Measurements from ENCODE around the gene TBC1D1.
A peak's percentile ranks its signal among the peaks of the same experiment; 100 is the strongest.

The TBC1D1 gene

DNA sequence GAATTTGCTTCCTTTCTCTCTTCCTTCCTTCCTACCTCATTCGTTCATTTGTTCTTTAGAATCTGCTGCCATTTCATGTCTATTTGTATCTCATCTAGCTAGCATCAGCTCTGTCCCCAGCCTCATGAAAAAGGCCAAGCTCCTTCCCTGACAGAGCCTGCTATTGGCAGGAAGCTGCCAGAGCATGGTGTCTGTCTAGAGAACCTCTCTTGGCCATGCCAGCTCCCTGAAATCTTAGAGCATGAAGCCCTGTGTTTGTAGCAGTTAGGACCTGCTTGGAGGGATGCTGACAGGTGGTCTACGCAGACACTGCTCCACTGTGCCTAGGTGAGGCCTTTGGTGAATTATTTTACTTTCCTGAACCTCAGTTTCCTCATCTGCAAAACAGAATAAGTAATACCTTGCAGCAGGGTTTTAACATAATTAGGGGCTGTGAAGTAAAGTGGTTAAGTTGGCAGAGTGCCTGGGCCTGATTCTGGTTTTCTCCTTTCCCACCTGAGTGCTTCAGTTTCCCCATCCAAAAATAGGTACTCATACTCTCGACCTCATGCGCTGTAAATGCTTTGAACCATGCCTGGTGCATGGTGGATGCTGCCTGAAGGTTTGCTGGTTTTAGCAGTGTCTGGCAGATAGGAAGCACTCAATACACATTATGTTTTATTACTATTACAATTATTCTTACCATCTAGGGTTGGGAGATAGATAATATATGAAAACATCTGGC, 74.0 kb downstream of the TBC1D1 start:
- no peaks in the 10 kb centered on the region for H3K36me3 ChIP-seq (ENCODE audit: control insufficient read depth, insufficient read depth, low read length)
- no peak overlapping the region for H3K27ac ChIP-seq
- TF ChIP-seq, protein P1, sequence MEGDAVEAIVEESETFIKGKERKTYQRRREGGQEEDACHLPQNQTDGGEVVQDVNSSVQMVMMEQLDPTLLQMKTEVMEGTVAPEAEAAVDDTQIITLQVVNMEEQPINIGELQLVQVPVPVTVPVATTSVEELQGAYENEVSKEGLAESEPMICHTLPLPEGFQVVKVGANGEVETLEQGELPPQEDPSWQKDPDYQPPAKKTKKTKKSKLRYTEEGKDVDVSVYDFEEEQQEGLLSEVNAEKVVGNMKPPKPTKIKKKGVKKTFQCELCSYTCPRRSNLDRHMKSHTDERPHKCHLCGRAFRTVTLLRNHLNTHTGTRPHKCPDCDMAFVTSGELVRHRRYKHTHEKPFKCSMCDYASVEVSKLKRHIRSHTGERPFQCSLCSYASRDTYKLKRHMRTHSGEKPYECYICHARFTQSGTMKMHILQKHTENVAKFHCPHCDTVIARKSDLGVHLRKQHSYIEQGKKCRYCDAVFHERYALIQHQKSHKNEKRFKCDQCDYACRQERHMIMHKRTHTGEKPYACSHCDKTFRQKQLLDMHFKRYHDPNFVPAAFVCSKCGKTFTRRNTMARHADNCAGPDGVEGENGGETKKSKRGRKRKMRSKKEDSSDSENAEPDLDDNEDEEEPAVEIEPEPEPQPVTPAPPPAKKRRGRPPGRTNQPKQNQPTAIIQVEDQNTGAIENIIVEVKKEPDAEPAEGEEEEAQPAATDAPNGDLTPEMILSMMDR (IDR thresholded peaks at IDR 0.05): no peak
- no peak overlapping the region for H3K4me2 ChIP-seq (ENCODE audit: low read length)
- no peak overlapping the region for H3K9ac ChIP-seq
- H3K4me3 ChIP-seq (ENCODE audit: low read depth, low read length): no peak overlapping the region
- no peaks in the 10 kb centered on the region for H3K9me3 ChIP-seq (ENCODE audit: control insufficient read depth, low read length)
- H3K4me1 ChIP-seq: no peaks in the 10 kb centered on the region
- H2AFZ ChIP-seq: no peak overlapping the region
- no peaks in the 10 kb centered on the region for H3K79me2 ChIP-seq
- no peaks in the 10 kb centered on the region for H3K27me3 ChIP-seq (ENCODE audit: control insufficient read depth, insufficient read depth, low read length)

DNA sequence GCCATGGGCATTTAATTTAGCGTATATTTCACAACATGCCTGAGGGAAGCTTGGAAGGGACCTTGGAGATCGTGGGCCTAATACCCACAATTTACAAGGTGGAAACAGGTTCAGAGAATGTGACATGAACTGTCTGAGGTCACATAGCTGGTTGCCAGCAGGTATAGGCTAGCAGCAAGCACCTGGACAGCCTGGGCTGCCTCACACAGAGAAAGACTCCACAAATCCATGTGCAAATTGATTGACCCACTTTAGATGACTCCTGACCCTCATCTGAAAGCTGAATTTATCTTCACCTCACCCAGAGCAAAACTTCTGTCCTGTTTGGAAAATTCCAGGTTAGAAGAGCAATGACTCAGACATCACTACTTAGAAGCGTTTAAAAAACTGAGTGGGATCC, 75.2 kb downstream of the TBC1D1 start:
- Histone ChIP-seq H3K79me2 (no peaks in the 10 kb centered on the region), H3K27me3 (ENCODE audit: control insufficient read depth, insufficient read depth, low read length) (no peaks in the 10 kb centered on the region), H3K4me1 (no peaks in the 10 kb centered on the region), H3K9me3 (ENCODE audit: control insufficient read depth, low read length) (no peaks in the 10 kb centered on the region), H2AFZ (no peak overlapping the region), H3K27ac (no peak overlapping the region), H3K9ac (no peak overlapping the region), H3K4me3 (ENCODE audit: low read depth, low read length) (no peak overlapping the region), H3K4me2 (ENCODE audit: low read length) (no peak overlapping the region), H3K36me3 (ENCODE audit: control insufficient read depth, insufficient read depth, low read length) (no peaks in the 10 kb centered on the region)
- TF ChIP-seq, protein P1 (IDR thresholded peaks at IDR 0.05): no peak

DNA sequence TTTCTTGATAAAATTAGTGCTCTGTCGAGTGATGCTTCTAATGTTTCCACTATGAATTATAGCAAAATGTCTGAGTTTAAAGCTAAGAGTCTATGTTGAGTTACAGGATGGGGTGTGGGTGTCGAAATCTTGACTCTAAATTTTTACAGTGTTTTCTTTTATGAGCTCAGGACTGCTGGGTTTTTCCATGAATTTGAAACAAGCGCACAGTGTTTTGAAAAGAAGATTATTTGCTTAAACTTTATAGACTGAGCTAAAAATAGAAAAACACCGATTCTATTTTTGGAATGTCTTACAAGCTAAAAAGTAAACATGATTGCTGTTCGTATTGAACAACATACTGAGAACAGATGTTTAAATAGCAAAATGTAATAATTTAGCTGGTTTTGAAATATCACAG, 76.9 kb downstream of the TBC1D1 start:
- H3K36me3 ChIP-seq (ENCODE audit: control insufficient read depth, insufficient read depth, low read length): no peaks in the 10 kb centered on the region
- peak overlapping the region; percentile 9 for H3K4me3 ChIP-seq (ENCODE audit: low read depth, low read length)
- H3K4me2 ChIP-seq (ENCODE audit: low read length): peak overlapping the region; percentile 57
- no peaks in the 10 kb centered on the region for H3K9me3 ChIP-seq (ENCODE audit: control insufficient read depth, low read length)
- no peak overlapping the region for H3K9ac ChIP-seq
- H3K27ac ChIP-seq: peak overlapping the region; percentile 13
- H3K79me2 ChIP-seq: no peaks in the 10 kb centered on the region
- H3K4me1 ChIP-seq: no peaks in the 10 kb centered on the region
- TF ChIP-seq, protein P1 (IDR thresholded peaks at IDR 0.05): no peak
- H3K27me3 ChIP-seq (ENCODE audit: control insufficient read depth, insufficient read depth, low read length): no peaks in the 10 kb centered on the region
- H2AFZ ChIP-seq: no peak overlapping the region

DNA sequence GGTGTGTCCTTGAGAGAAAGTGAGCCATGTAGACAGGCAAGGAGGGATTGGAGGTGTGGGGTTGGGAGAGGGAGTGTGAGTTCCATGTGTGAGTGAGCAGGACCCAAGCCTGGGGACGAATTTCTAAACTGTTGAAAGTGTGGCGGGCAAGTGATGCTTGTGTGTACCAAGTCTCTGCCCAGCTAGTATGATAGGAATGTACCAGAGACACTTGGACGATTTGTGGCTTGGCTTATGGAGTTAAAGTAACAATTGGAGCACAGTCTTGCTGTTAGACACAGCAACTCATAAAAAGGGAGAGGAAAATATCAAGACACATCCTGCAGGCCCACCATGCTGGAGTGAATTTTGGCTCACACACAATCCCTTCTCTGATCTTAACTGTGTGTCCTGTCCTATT, 77.9 kb downstream of the TBC1D1 start:
- Histone ChIP-seq H3K36me3 (ENCODE audit: control insufficient read depth, insufficient read depth, low read length) (no peaks in the 10 kb centered on the region), H3K27me3 (ENCODE audit: control insufficient read depth, insufficient read depth, low read length) (no peaks in the 10 kb centered on the region), H3K27ac (no peak overlapping the region), H2AFZ (no peak overlapping the region), H3K4me1 (no peaks in the 10 kb centered on the region), H3K4me2 (ENCODE audit: low read length) (no peak overlapping the region), H3K9ac (no peak overlapping the region), H3K9me3 (ENCODE audit: control insufficient read depth, low read length) (no peaks in the 10 kb centered on the region), H3K4me3 (ENCODE audit: low read depth, low read length) (no peak overlapping the region), H3K79me2 (no peaks in the 10 kb centered on the region)
- TF ChIP-seq, protein P1 (IDR thresholded peaks at IDR 0.05): no peak

DNA sequence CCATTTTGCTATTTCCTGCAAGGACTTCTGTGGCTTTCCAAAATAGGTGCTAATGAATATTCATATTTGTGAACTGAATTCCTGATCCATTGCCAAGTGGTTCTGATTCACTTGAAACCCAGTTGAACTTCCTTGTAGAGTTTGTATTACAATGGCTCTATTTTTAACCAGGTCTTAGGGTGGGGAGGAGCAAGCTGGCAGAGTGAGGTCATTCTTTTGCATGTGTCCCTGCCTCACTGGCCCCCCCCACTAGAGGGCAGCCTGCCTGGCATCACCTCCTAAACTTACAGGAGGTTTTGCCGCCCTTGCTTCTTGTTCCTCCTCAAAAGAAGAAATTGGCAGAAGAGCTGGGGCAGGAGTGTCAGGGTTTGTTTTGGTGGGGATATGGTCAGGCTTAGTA, 79.8 kb downstream of the TBC1D1 start:
- Histone ChIP-seq H3K36me3 (ENCODE audit: control insufficient read depth, insufficient read depth, low read length) (no peaks in the 10 kb centered on the region), H3K27ac (no peak overlapping the region), H3K9me3 (ENCODE audit: control insufficient read depth, low read length) (no peaks in the 10 kb centered on the region), H3K4me1 (no peaks in the 10 kb centered on the region), H3K79me2 (no peaks in the 10 kb centered on the region), H2AFZ (no peak overlapping the region), H3K4me2 (ENCODE audit: low read length) (peak overlapping the region; percentile 31), H3K9ac (no peak overlapping the region), H3K27me3 (ENCODE audit: control insufficient read depth, insufficient read depth, low read length) (no peaks in the 10 kb centered on the region), H3K4me3 (ENCODE audit: low read depth, low read length) (peak overlapping the region; percentile 27)
- TF ChIP-seq, protein P1 (IDR thresholded peaks at IDR 0.05): peak; percentile 47

Data from parathyroid adenoma (tissue), 2 donors.